ENCODE results near the gene NFE2L1.

The NFE2L1 gene

DNA sequence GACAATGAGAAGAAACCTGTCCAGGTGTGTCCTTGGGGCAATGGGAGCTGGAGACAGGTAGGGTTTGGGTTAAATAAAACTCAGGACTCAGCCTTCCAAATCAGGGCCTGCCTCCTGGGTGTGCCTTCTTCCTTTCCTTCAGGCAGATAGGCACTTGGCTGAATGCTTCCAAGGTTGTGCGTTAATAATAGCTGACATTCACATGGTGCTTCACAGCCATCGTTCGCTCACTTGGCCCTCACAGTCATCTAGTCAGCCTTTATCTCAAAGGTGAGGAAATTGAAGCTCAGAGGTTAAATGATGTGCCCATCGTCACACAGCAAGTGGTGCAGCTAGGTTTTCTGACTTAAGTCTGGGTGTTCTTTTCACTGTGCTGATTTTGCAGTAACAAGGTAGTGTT is 9.5 kb downstream of the NFE2L1 start:
- no peak overlapping the region for H2AK5ac ChIP-seq (ENCODE audit: low read length)
- peaks cover 13% of the 10 kb centered on the region for H3K4me1 ChIP-seq (ENCODE audit: control insufficient read depth, low read depth, low read length)
- H3K36me3 ChIP-seq (ENCODE audit: control insufficient read depth, insufficient read depth, low read length) = peaks cover 32% of the 10 kb centered on the region
- no peak overlapping the region for H2BK5ac ChIP-seq (ENCODE audit: low read length)
- H3K79me2 ChIP-seq (ENCODE audit: control insufficient read depth, insufficient read depth, low read length) = peaks cover 61% of the 10 kb centered on the region
- H3K23ac ChIP-seq (ENCODE audit: low read length) = no peak overlapping the region
- no peak overlapping the region for H3K56ac ChIP-seq (ENCODE audit: low read length)
- no peak overlapping the region for H3K4me2 ChIP-seq (ENCODE audit: low read length)
- H2BK15ac ChIP-seq (replicated peaks; ENCODE audit: low read depth) = no peak overlapping the region
- H3K4ac ChIP-seq (ENCODE audit: low read depth, low read length) = no peak overlapping the region
- no peak overlapping the region for H3K4me3 ChIP-seq (ENCODE audit: low read length)
- WGBS (ENCODE audit: extremely low coverage, insufficient coverage, low lambda C conversion rate) = no CpG with 5 or more reads among the region's 4 CpGs
- H2BK120ac ChIP-seq (ENCODE audit: low read depth, low read length) = no peak overlapping the region
- H3K27me3 ChIP-seq (ENCODE audit: insufficient read depth, low read length, poor library complexity) = no peaks in the 10 kb centered on the region
- H3K79me1 ChIP-seq (ENCODE audit: low read length) = peaks cover 35% of the 10 kb centered on the region
- no peak overlapping the region for H3K9ac ChIP-seq (ENCODE audit: low read length)
- no peak overlapping the region for H4K5ac ChIP-seq (ENCODE audit: low read length)
- no peak for DNase-seq
- H3K18ac ChIP-seq (ENCODE audit: low read length) = no peak overlapping the region
- no peak overlapping the region for H4K8ac ChIP-seq (ENCODE audit: low read depth, low read length)
- no peak overlapping the region for H3K27ac ChIP-seq (ENCODE audit: low read depth, low read length)

DNA sequence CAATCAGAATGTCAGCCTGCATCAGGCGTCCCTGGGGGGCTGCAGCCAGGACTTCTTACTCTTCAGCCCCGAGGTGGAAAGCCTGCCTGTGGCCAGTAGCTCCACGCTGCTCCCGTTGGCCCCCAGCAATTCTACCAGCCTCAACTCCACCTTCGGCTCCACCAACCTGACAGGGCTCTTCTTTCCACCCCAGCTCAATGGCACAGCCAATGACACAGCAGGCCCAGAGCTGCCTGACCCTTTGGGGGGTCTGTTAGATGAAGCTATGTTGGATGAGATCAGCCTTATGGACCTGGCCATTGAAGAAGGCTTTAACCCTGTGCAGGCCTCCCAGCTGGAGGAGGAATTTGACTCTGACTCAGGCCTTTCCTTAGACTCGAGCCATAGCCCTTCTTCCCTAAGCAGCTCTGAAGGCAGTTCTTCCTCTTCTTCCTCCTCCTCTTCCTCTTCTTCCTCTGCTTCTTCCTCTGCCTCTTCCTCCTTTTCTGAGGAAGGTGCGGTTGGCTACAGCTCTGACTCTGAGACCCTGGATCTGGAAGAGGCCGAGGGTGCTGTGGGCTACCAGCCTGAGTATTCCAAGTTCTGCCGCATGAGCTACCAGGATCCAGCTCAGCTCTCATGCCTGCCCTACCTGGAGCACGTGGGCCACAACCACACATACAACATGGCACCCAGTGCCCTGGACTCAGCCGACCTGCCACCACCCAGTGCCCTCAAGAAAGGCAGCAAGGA is 10.4 kb downstream of the NFE2L1 start:
- no peak overlapping the region for H4K5ac ChIP-seq (ENCODE audit: low read length)

DNA sequence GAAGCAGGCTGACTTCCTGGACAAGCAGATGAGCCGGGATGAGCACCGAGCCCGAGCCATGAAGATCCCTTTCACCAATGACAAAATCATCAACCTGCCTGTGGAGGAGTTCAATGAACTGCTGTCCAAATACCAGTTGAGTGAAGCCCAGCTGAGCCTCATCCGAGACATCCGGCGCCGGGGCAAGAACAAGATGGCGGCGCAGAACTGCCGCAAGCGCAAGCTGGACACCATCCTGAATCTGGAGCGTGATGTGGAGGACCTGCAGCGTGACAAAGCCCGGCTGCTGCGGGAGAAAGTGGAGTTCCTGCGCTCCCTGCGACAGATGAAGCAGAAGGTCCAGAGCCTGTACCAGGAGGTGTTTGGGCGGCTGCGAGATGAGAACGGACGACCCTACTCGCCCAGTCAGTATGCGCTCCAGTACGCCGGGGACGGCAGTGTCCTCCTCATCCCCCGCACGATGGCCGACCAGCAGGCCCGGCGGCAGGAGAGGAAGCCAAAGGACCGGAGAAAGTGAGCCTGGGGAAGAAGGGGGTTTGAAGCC is 11.0 kb downstream of the NFE2L1 start:
- Histone ChIP-seq H4K5ac (ENCODE audit: low read length) (no peak overlapping the region), H2AK5ac (ENCODE audit: low read length) (no peak overlapping the region), H2BK5ac (ENCODE audit: low read length) (no peak overlapping the region), H3K56ac (ENCODE audit: low read length) (no peak overlapping the region), H3K79me1 (ENCODE audit: low read length) (peaks cover 31% of the 10 kb centered on the region), H3K27me3 (ENCODE audit: insufficient read depth, low read length, poor library complexity) (no peaks in the 10 kb centered on the region), H2BK15ac (replicated peaks; ENCODE audit: low read depth) (no peak overlapping the region), H2BK120ac (ENCODE audit: low read depth, low read length) (no peak overlapping the region), H3K79me2 (ENCODE audit: control insufficient read depth, insufficient read depth, low read length) (peaks cover 50% of the 10 kb centered on the region), H3K23ac (ENCODE audit: low read length) (no peak overlapping the region), H3K18ac (ENCODE audit: low read length) (no peak overlapping the region), H3K36me3 (ENCODE audit: control insufficient read depth, insufficient read depth, low read length) (peaks cover 32% of the 10 kb centered on the region), H3K4me1 (ENCODE audit: control insufficient read depth, low read depth, low read length) (peaks cover 8% of the 10 kb centered on the region), H3K4me2 (ENCODE audit: low read length) (no peak overlapping the region), H3K4ac (ENCODE audit: low read depth, low read length) (no peak overlapping the region), H3K4me3 (ENCODE audit: low read length) (no peak overlapping the region), H3K27ac (ENCODE audit: low read depth, low read length) (no peak overlapping the region), H3K9ac (ENCODE audit: low read length) (no peak overlapping the region), H4K8ac (ENCODE audit: low read depth, low read length) (no peak overlapping the region)
- WGBS (ENCODE audit: extremely low coverage, insufficient coverage, low lambda C conversion rate) = no CpG with 5 or more reads among the region's 32 CpGs
- no peak for DNase-seq

More for the DNA sequence above, 10.4 kb downstream of the NFE2L1 start:
- no CpG with 5 or more reads among the region's 11 CpGs for WGBS (ENCODE audit: extremely low coverage, insufficient coverage, low lambda C conversion rate)
- peaks cover 32% of the 10 kb centered on the region for H3K36me3 ChIP-seq (ENCODE audit: control insufficient read depth, insufficient read depth, low read length)
- H2BK5ac ChIP-seq (ENCODE audit: low read length) = no peak overlapping the region
- no peak overlapping the region for H3K27ac ChIP-seq (ENCODE audit: low read depth, low read length)
- no peak overlapping the region for H2BK120ac ChIP-seq (ENCODE audit: low read depth, low read length)
- no peak overlapping the region for H3K9ac ChIP-seq (ENCODE audit: low read length)
- no peak for DNase-seq
- H3K23ac ChIP-seq (ENCODE audit: low read length) = no peak overlapping the region
- no peak overlapping the region for H3K18ac ChIP-seq (ENCODE audit: low read length)
- H3K4ac ChIP-seq (ENCODE audit: low read depth, low read length) = no peak overlapping the region
- peaks cover 8% of the 10 kb centered on the region for H3K4me1 ChIP-seq (ENCODE audit: control insufficient read depth, low read depth, low read length)
- no peak overlapping the region for H3K4me3 ChIP-seq (ENCODE audit: low read length)
- H3K79me2 ChIP-seq (ENCODE audit: control insufficient read depth, insufficient read depth, low read length) = peaks cover 53% of the 10 kb centered on the region
- H2AK5ac ChIP-seq (ENCODE audit: low read length) = no peak overlapping the region
- peaks cover 31% of the 10 kb centered on the region for H3K79me1 ChIP-seq (ENCODE audit: low read length)
- no peaks in the 10 kb centered on the region for H3K27me3 ChIP-seq (ENCODE audit: insufficient read depth, low read length, poor library complexity)
- no peak overlapping the region for H3K4me2 ChIP-seq (ENCODE audit: low read length)
- H2BK15ac ChIP-seq (replicated peaks; ENCODE audit: low read depth) = no peak overlapping the region
- H3K56ac ChIP-seq (ENCODE audit: low read length) = no peak overlapping the region
- no peak overlapping the region for H4K8ac ChIP-seq (ENCODE audit: low read depth, low read length)

DNA sequence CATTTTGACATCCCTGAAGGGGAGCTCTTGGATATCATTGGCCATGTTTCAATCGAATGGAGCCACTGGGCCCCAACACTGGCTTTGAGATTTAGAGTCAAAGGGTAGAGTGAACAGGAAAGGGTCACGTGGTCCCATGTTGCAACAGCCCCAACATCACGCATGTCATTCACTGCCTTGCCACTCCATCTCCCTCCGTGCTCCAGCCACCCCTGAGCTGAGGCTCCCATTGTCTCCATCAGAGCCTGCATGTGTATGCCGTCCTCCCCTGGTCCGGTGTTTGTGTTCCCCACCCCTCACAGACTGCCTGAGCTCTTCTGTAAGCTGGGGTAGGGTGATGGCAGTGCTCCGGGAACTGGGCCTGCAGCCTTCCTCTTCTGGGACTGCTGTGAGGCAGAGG is 12.1 kb downstream of the NFE2L1 start:
- H3K4me3 ChIP-seq (ENCODE audit: low read length) = no peak overlapping the region
- no peak overlapping the region for H3K23ac ChIP-seq (ENCODE audit: low read length)
- no peak overlapping the region for H3K27ac ChIP-seq (ENCODE audit: low read depth, low read length)
- H3K4me2 ChIP-seq (ENCODE audit: low read length) = no peak overlapping the region
- H2BK120ac ChIP-seq (ENCODE audit: low read depth, low read length) = no peak overlapping the region
- no peak overlapping the region for H2BK5ac ChIP-seq (ENCODE audit: low read length)
- no peak for DNase-seq
- no peak overlapping the region for H2AK5ac ChIP-seq (ENCODE audit: low read length)
- no peak overlapping the region for H3K18ac ChIP-seq (ENCODE audit: low read length)
- no peak overlapping the region for H4K5ac ChIP-seq (ENCODE audit: low read length)
- peaks cover 43% of the 10 kb centered on the region for H3K79me2 ChIP-seq (ENCODE audit: control insufficient read depth, insufficient read depth, low read length)
- peaks cover 34% of the 10 kb centered on the region for H3K36me3 ChIP-seq (ENCODE audit: control insufficient read depth, insufficient read depth, low read length)
- H4K8ac ChIP-seq (ENCODE audit: low read depth, low read length) = no peak overlapping the region
- H3K56ac ChIP-seq (ENCODE audit: low read length) = no peak overlapping the region
- no peaks in the 10 kb centered on the region for H3K27me3 ChIP-seq (ENCODE audit: insufficient read depth, low read length, poor library complexity)
- no CpG with 5 or more reads among the region's 7 CpGs for WGBS (ENCODE audit: extremely low coverage, insufficient coverage, low lambda C conversion rate)
- H3K9ac ChIP-seq (ENCODE audit: low read length) = no peak overlapping the region
- no peak overlapping the region for H3K4ac ChIP-seq (ENCODE audit: low read depth, low read length)
- H2BK15ac ChIP-seq (replicated peaks; ENCODE audit: low read depth) = no peak overlapping the region
- peaks cover 7% of the 10 kb centered on the region for H3K4me1 ChIP-seq (ENCODE audit: control insufficient read depth, low read depth, low read length)
- H3K79me1 ChIP-seq (ENCODE audit: low read length) = peaks cover 30% of the 10 kb centered on the region

DNA sequence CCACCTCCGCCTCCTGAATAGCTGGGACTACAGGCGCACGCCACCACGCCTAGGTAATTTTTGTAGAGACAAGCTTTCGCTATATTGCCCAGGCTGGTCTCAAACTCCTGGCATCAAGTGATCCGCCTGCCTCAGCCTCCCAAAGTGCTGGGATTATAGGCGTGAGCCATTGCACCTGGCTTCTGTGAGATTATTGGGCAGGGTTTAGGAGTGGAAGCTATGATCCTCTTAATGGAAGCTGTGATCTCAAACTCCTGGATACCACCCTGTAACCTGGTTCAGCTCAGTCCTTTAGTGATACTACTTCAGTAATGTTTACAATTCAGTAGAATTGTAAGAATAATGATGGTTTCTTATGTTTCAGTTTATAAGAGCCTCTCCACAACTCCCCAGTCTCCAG is 14.1 kb downstream of the NFE2L1 start:
- Histone ChIP-seq H4K8ac (ENCODE audit: low read depth, low read length) (no peak overlapping the region), H3K56ac (ENCODE audit: low read length) (no peak overlapping the region), H3K23ac (ENCODE audit: low read length) (no peak overlapping the region), H3K36me3 (ENCODE audit: control insufficient read depth, insufficient read depth, low read length) (peaks cover 30% of the 10 kb centered on the region), H3K27me3 (ENCODE audit: insufficient read depth, low read length, poor library complexity) (no peaks in the 10 kb centered on the region), H3K4me1 (ENCODE audit: control insufficient read depth, low read depth, low read length) (no peaks in the 10 kb centered on the region), H3K79me1 (ENCODE audit: low read length) (peaks cover 12% of the 10 kb centered on the region), H2BK15ac (replicated peaks; ENCODE audit: low read depth) (no peak overlapping the region), H2BK120ac (ENCODE audit: low read depth, low read length) (no peak overlapping the region), H3K18ac (ENCODE audit: low read length) (no peak overlapping the region), H3K79me2 (ENCODE audit: control insufficient read depth, insufficient read depth, low read length) (peaks cover 23% of the 10 kb centered on the region), H3K27ac (ENCODE audit: low read depth, low read length) (no peak overlapping the region), H2AK5ac (ENCODE audit: low read length) (no peak overlapping the region), H3K4me2 (ENCODE audit: low read length) (no peak overlapping the region), H3K4me3 (ENCODE audit: low read length) (no peak overlapping the region), H3K4ac (ENCODE audit: low read depth, low read length) (no peak overlapping the region), H4K5ac (ENCODE audit: low read length) (no peak overlapping the region), H3K9ac (ENCODE audit: low read length) (no peak overlapping the region), H2BK5ac (ENCODE audit: low read length) (no peak overlapping the region)
- WGBS (ENCODE audit: extremely low coverage, insufficient coverage, low lambda C conversion rate) = no CpG with 5 or more reads among the region's 7 CpGs
- DNase-seq = no peak

DNA sequence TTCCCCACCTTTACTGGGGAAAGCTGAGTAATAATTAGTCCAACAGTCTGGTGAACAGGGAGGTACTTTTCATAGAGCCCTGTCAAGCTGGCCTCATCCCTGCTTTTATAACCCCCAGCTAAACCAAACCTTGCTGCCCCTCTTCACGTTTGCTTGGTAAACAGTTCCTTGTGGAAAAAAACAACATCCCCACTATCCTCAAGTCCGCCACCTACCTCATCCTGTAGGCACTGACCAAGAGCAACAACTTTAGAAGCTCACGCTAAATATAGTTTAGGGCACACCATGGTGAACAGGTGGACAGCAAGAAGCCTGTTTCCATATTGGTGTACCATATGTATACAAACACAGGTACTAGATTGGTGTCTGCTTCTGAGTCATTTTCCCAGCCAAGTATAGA is 16.5 kb downstream of the NFE2L1 start:
- WGBS (ENCODE audit: extremely low coverage, insufficient coverage, low lambda C conversion rate) = no CpG with 5 or more reads among the region's 3 CpGs
- Histone ChIP-seq H3K23ac (ENCODE audit: low read length) (no peak overlapping the region), H3K56ac (ENCODE audit: low read length) (no peak overlapping the region), H2BK5ac (ENCODE audit: low read length) (no peak overlapping the region), H3K79me1 (ENCODE audit: low read length) (peaks cover 1% of the 10 kb centered on the region), H3K18ac (ENCODE audit: low read length) (no peak overlapping the region), H3K27ac (ENCODE audit: low read depth, low read length) (no peak overlapping the region), H3K27me3 (ENCODE audit: insufficient read depth, low read length, poor library complexity) (no peaks in the 10 kb centered on the region), H4K5ac (ENCODE audit: low read length) (no peak overlapping the region), H3K4me1 (ENCODE audit: control insufficient read depth, low read depth, low read length) (no peaks in the 10 kb centered on the region), H4K8ac (ENCODE audit: low read depth, low read length) (no peak overlapping the region), H2BK120ac (ENCODE audit: low read depth, low read length) (no peak overlapping the region), H3K36me3 (ENCODE audit: control insufficient read depth, insufficient read depth, low read length) (peaks cover 14% of the 10 kb centered on the region), H3K9ac (ENCODE audit: low read length) (no peak overlapping the region), H3K4me2 (ENCODE audit: low read length) (no peak overlapping the region), H2BK15ac (replicated peaks; ENCODE audit: low read depth) (no peak overlapping the region), H3K79me2 (ENCODE audit: control insufficient read depth, insufficient read depth, low read length) (peaks cover 3% of the 10 kb centered on the region), H2AK5ac (ENCODE audit: low read length) (no peak overlapping the region), H3K4ac (ENCODE audit: low read depth, low read length) (no peak overlapping the region), H3K4me3 (ENCODE audit: low read length) (no peak overlapping the region)
- DNase-seq = no peak
